A673 (cell line): ENCODE data around the gene TEPSIN. TPM values are rescaled to one million over a fixed set of nuclear protein-coding genes. Genes with fewer than 3 reads are reported as not detected.

Experiments used
- BruUV-seq: library from RNA; stranded (reverse); fragments of 400-500 nt; replicated peaks from 2 replicates; lab custom pipeline; 2021; lab: Mats Ljungman, UMichigan
- CTCF ChIA-PET: fragments of 300-600 bp; sonication (Branson Sonifier 250); formaldehyde crosslinking; loops from one replicate; lab custom pipeline; 2022; ENCODE audit warnings: antibody characterized with exemption; lab: Charles Lee
- POLR2A ChIA-PET: fragments of 300-600 bp; sonication (Branson Sonifier 250); formaldehyde crosslinking; loops from one replicate; lab custom pipeline; 2022; ENCODE audit warnings: antibody characterized with exemption; ENCODE audit not compliant: low non-redundant PET; lab: Charles Lee
- DNase-seq: peaks from one replicate; pipeline ENCODE4 v3.0.0-alpha.2; 2015; ENCODE audit warnings: low spot score
- H3K27ac ChIP-seq: fragments of 200-600 bp; sonication (generic); 2 replicates; pipeline ENCODE4 v1.5.1; 2016; ENCODE audit warnings: mixed run types, low read depth, mild to moderate bottlenecking, mixed read lengths, antibody characterized with exemption, low read length; ENCODE audit not compliant: poor library complexity, severe bottlenecking
- H3K27me3 ChIP-seq: fragments of 200-600 bp; sonication (generic); replicated peaks from 2 replicates; pipeline ENCODE4 v1.6.1; 2017; ENCODE audit warnings: mixed run types, low read depth, mild to moderate bottlenecking, mixed read lengths, antibody characterized with exemption, low read length; ENCODE audit not compliant: insufficient read depth, poor library complexity
- H3K36me3 ChIP-seq: fragments of 200-600 bp; sonication (generic); 2 replicates; pipeline ENCODE4 v1.6.1; 2016; ENCODE audit warnings: mixed run types, mild to moderate bottlenecking, mixed read lengths, antibody characterized with exemption, low read length; ENCODE audit not compliant: insufficient read depth, poor library complexity, severe bottlenecking
- H3K4me1 ChIP-seq: fragments of 200-600 bp; sonication (generic); 2 replicates; pipeline ENCODE4 v1.6.1; 2017; ENCODE audit warnings: mixed run types, mild to moderate bottlenecking, mixed read lengths, antibody characterized with exemption, low read length; ENCODE audit not compliant: insufficient read depth, poor library complexity, severe bottlenecking
- H3K4me3 ChIP-seq: fragments of 200-600 bp; sonication (generic); 2 replicates; pipeline ENCODE4 v1.5.1; 2016; ENCODE audit warnings: low read depth, mixed run types, mild to moderate bottlenecking, mixed read lengths, low read length; ENCODE audit not compliant: poor library complexity, severe bottlenecking
- H3K9me3 ChIP-seq: fragments of 200-600 bp; sonication (generic); 2 replicates; pipeline ENCODE4 v1.6.1; 2016; ENCODE audit warnings: mixed run types, low read depth, mild to moderate bottlenecking, mixed read lengths, antibody characterized with exemption, low read length; ENCODE audit not compliant: poor library complexity, severe bottlenecking
- CTCF ChIP-seq: fragments of 300-800, 200-600 bp; sonication (generic); conservative IDR thresholded peaks from 2 replicates; pipeline ENCODE4 v1.5.1; 2017; ENCODE audit warnings: low read depth, mild to moderate bottlenecking, antibody characterized with exemption, low read length, moderate library complexity, mixed read lengths
- EZH2 ChIP-seq: fragments of 200-600 bp; sonication (generic); IDR thresholded peaks from 2 replicates; pipeline ENCODE4 v1.6.1; 2017; ENCODE audit warnings: borderline replicate concordance, low read depth, mild to moderate bottlenecking, mixed read lengths, antibody characterized with exemption, low read length; ENCODE audit not compliant: poor library complexity, severe bottlenecking
- intact Hi-C: fragments of 100-400 bp; cut with micrococcal nuclease; formaldehyde crosslinking; loops from one replicate; pipeline ENCODE4 v1.10.0; 2022; ENCODE audit not compliant: unreplicated experiment
- total RNA-seq: library from RNA; stranded (reverse); gene quantifications from 2 replicates; pipeline ENCODE4 v1.2.3, GENCODE V29; 2021

TEPSIN gene
- total RNA-seq, 1 experiment from 2014 or later: 36.1 TPM

- peaks cover 10% of the 10 kb centered on the region for H3K36me3 ChIP-seq
- no peak overlapping the region for H3K4me3 ChIP-seq
- intact Hi-C loops: no loop called here
- H3K4me1 ChIP-seq: peaks cover 29% of the 10 kb centered on the region
- no peaks in the 10 kb centered on the region for H3K27me3 ChIP-seq
- no peaks in the 10 kb centered on the region for H3K9me3 ChIP-seq
- DNase-seq: no peak
- POLR2A ChIA-PET: interaction anchor here (0.5 kb wide), 1 partner anchor 605 kb away, joined by 11 read pairs; no protein-coding TSS in a partner anchor
- no peak overlapping the region for H3K27ac ChIP-seq
- BruUV-seq: no TSS peak
- CTCF ChIA-PET: no interaction called here
- TF ChIP-seq CTCF (no peak), EZH2 (no peak)
Observed at GRCh38 chr17:81251094-81251708, 12.3 kb upstream of the TEPSIN start.

- Histone ChIP-seq H3K9me3 (no peaks in the 10 kb centered on the region), H3K4me1 (peaks cover 23% of the 10 kb centered on the region), H3K27ac (no peak overlapping the region), H3K4me3 (no peak overlapping the region), H3K36me3 (peaks cover 10% of the 10 kb centered on the region), H3K27me3 (no peaks in the 10 kb centered on the region)
- BruUV-seq: no TSS peak
- intact Hi-C loops: no loop called here
- ChIA-PET POLR2A (interaction anchor here (0.5 kb wide), 1 partner anchor 606 kb away, joined by 11 read pairs; no protein-coding TSS in a partner anchor), CTCF (no interaction called here)
- no peak for TF ChIP-seq EZH2
- TF ChIP-seq CTCF: no peak
- no peak for DNase-seq
Observed at GRCh38 chr17:81250286-81251093, 11.6 kb upstream of the TEPSIN start.

GRCh38 chr17:81249223-81250040 lies 10.6 kb upstream of the TEPSIN start:
- TF ChIP-seq CTCF: no peak
- TF ChIP-seq EZH2: no peak
- no peak overlapping the region for H3K4me3 ChIP-seq
- no peaks in the 10 kb centered on the region for H3K27me3 ChIP-seq
- H3K4me1 ChIP-seq: peaks cover 13% of the 10 kb centered on the region
- ChIA-PET CTCF (no interaction called here), POLR2A (no interaction called here)
- H3K9me3 ChIP-seq: no peaks in the 10 kb centered on the region
- intact Hi-C loops: no loop called here
- BruUV-seq: no TSS peak
- DNase-seq: no peak
- H3K36me3 ChIP-seq: peaks cover 10% of the 10 kb centered on the region
- H3K27ac ChIP-seq: no peak overlapping the region
